ENCODE data around the gene SERPINB5. TPM values are rescaled to one million over a fixed set of nuclear protein-coding genes. Genes with fewer than 3 reads are reported as not detected.

Gene SERPINB5
- polyA plus RNA-seq, 1 experiment, result not detected

GRCh38 chr18:63514888-63515678, 38.3 kb downstream of the SERPINB5 start:
- Histone ChIP-seq H3K4me3 (ENCODE audit: low read depth, low read length) (no peak overlapping the region), H3K36me3 (ENCODE audit: control insufficient read depth, insufficient read depth, low read length) (no peaks in the 10 kb centered on the region), H3K27me3 (ENCODE audit: control insufficient read depth, insufficient read depth, low read length) (no peaks in the 10 kb centered on the region)
- peak; percentile 11; the same call in 1 of the 2 replicates for TF ChIP-seq CTCF (IDR thresholded peaks at IDR 0.05; ENCODE audit: insufficient read depth, low read depth, low read length)
- ChIA-PET CTCF (interaction anchor here (0.6 to 13.8 kb wide), 11 partner anchors 8 to 421 kb away, joined by 3 to 328 read pairs (median 6); partner anchors contain the start of gene SERPINB13), POLR2A (interaction anchor here (0.6 kb wide), 2 partner anchors 142 to 193 kb away, joined by 4 to 5 read pairs; no protein-coding TSS in a partner anchor)
- no peak for DNase-seq (ENCODE audit: low read depth)

GRCh38 chr18:63515801-63516200, 39.0 kb downstream of the SERPINB5 start:
- POLR2A ChIA-PET, result no interaction called here
- Histone ChIP-seq H3K36me3 (ENCODE audit: control insufficient read depth, insufficient read depth, low read length) (no peaks in the 10 kb centered on the region), H3K27me3 (ENCODE audit: control insufficient read depth, insufficient read depth, low read length) (no peaks in the 10 kb centered on the region), H3K4me3 (ENCODE audit: low read depth, low read length) (no peak overlapping the region)
- no peak for TF ChIP-seq CTCF (IDR thresholded peaks at IDR 0.05; ENCODE audit: insufficient read depth, low read depth, low read length)
- DNase-seq (ENCODE audit: low read depth), result no peak
- CTCF ChIA-PET, result interaction anchor here (0.8 to 13.8 kb wide), 6 partner anchors 9 to 419 kb away, joined by 3 to 328 read pairs (median 88); partner anchors contain the start of gene SERPINB13

GRCh38 chr18:63518178-63519012, 41.6 kb downstream of the SERPINB5 start:
- Histone ChIP-seq H3K36me3 (ENCODE audit: control insufficient read depth, insufficient read depth, low read length) (no peaks in the 10 kb centered on the region), H3K27me3 (ENCODE audit: control insufficient read depth, insufficient read depth, low read length) (no peaks in the 10 kb centered on the region), H3K4me3 (ENCODE audit: low read depth, low read length) (no peak overlapping the region)
- CTCF ChIA-PET, result interaction anchor here (0.6 to 13.8 kb wide), 41 partner anchors 11 to 417 kb away, joined by 3 to 328 read pairs (median 4); partner anchors contain the start of genes SERPINB13 and SERPINB7
- POLR2A ChIA-PET, result interaction anchor here (0.6 kb wide), 1 partner anchor 190 kb away, joined by 4 read pairs; no protein-coding TSS in a partner anchor
- peak; percentile 54 for TF ChIP-seq CTCF (IDR thresholded peaks at IDR 0.05; ENCODE audit: insufficient read depth, low read depth, low read length)
- DNase-seq (ENCODE audit: low read depth), result no peak

- CTCF ChIA-PET, result interaction anchor here (1.2 to 13.8 kb wide), 11 partner anchors 13 to 415 kb away, joined by 3 to 328 read pairs (median 38); partner anchors contain the start of gene SERPINB13
Observed at GRCh38 chr18:63520053-63520685, 43.4 kb downstream of the SERPINB5 start.

More at GRCh38 chr18:63520053-63520685, 43.4 kb downstream of the SERPINB5 start:
- no peak for DNase-seq (ENCODE audit: low read depth)
- Histone ChIP-seq H3K27me3 (ENCODE audit: control insufficient read depth, insufficient read depth, low read length) (no peaks in the 10 kb centered on the region), H3K36me3 (ENCODE audit: control insufficient read depth, insufficient read depth, low read length) (no peaks in the 10 kb centered on the region), H3K4me3 (ENCODE audit: low read depth, low read length) (no peak overlapping the region)
- POLR2A ChIA-PET, result no interaction called here
- TF ChIP-seq CTCF (IDR thresholded peaks at IDR 0.05; ENCODE audit: insufficient read depth, low read depth, low read length), result no peak

Measured in BJ (cell line).